ENCODE results near the gene HOXA11. TPM values are rescaled to one million over a fixed set of nuclear protein-coding genes. Genes with fewer than 3 reads are reported as not detected.

Gene HOXA11
- total RNA-seq, 1 experiment from 2014 or later: not detected

- POLR2A ChIA-PET (ENCODE audit: low non-redundant PET): no interaction called here
- BruUV-seq (replicated peaks): no TSS peak
Measured at GRCh38 chr7:27191161-27191731, 6.2 kb upstream of the HOXA11 start.

GRCh38 chr7:27189997-27190748 is 5.1 kb upstream of the HOXA11 start:
- CTCF ChIA-PET: no interaction called here
- Histone ChIP-seq H3K36me3 (ENCODE audit: insufficient read depth, low read length, poor library complexity, severe bottlenecking) (no peaks in the 10 kb centered on the region), H3K4me1 (ENCODE audit: insufficient read depth, low read length, poor library complexity, severe bottlenecking) (no peaks in the 10 kb centered on the region), H3K9me3 (ENCODE audit: low read depth, low read length, poor library complexity, severe bottlenecking) (no peaks in the 10 kb centered on the region), H3K4me3 (ENCODE audit: low read depth, low read length, poor library complexity, severe bottlenecking) (no peak overlapping the region), H3K27ac (ENCODE audit: low read depth, low read length, poor library complexity, severe bottlenecking) (no peak overlapping the region), H3K27me3 (replicated peaks; ENCODE audit: insufficient read depth, low read depth, low read length, poor library complexity) (peaks cover 100% of the 10 kb centered on the region)
- BruUV-seq (replicated peaks): no TSS peak
- POLR2A ChIA-PET (ENCODE audit: low non-redundant PET): no interaction called here
- no peak for DNase-seq (ENCODE audit: low spot score)
- intact Hi-C loops (cut with micrococcal nuclease; ENCODE audit: unreplicated experiment): no loop called here
- TF ChIP-seq CTCF (conservative IDR thresholded peaks at IDR 0.05; ENCODE audit: low read depth, low read length) (no peak), EZH2 (IDR thresholded peaks at IDR 0.05; ENCODE audit: borderline replicate concordance, low read depth, low read length, poor library complexity, severe bottlenecking) (no peak)

More at GRCh38 chr7:27191161-27191731, 6.2 kb upstream of the HOXA11 start:
- Histone ChIP-seq H3K4me1 (ENCODE audit: insufficient read depth, low read length, poor library complexity, severe bottlenecking) (no peaks in the 10 kb centered on the region), H3K36me3 (ENCODE audit: insufficient read depth, low read length, poor library complexity, severe bottlenecking) (no peaks in the 10 kb centered on the region), H3K9me3 (ENCODE audit: low read depth, low read length, poor library complexity, severe bottlenecking) (no peaks in the 10 kb centered on the region), H3K27me3 (replicated peaks; ENCODE audit: insufficient read depth, low read depth, low read length, poor library complexity) (peaks cover 99% of the 10 kb centered on the region), H3K4me3 (ENCODE audit: low read depth, low read length, poor library complexity, severe bottlenecking) (no peak overlapping the region), H3K27ac (ENCODE audit: low read depth, low read length, poor library complexity, severe bottlenecking) (no peak overlapping the region)
- no peak for DNase-seq (ENCODE audit: low spot score)
- intact Hi-C loops (cut with micrococcal nuclease; ENCODE audit: unreplicated experiment): no loop called here
- CTCF ChIA-PET: no interaction called here
- TF ChIP-seq EZH2 (IDR thresholded peaks at IDR 0.05; ENCODE audit: borderline replicate concordance, low read depth, low read length, poor library complexity, severe bottlenecking): no peak
- TF ChIP-seq CTCF (conservative IDR thresholded peaks at IDR 0.05; ENCODE audit: low read depth, low read length): no peak

- CTCF ChIA-PET: no interaction called here
- Histone ChIP-seq H3K27me3 (replicated peaks; ENCODE audit: insufficient read depth, low read depth, low read length, poor library complexity) (peaks cover 100% of the 10 kb centered on the region), H3K9me3 (ENCODE audit: low read depth, low read length, poor library complexity, severe bottlenecking) (no peaks in the 10 kb centered on the region), H3K27ac (ENCODE audit: low read depth, low read length, poor library complexity, severe bottlenecking) (no peak overlapping the region), H3K4me1 (ENCODE audit: insufficient read depth, low read length, poor library complexity, severe bottlenecking) (no peaks in the 10 kb centered on the region), H3K4me3 (ENCODE audit: low read depth, low read length, poor library complexity, severe bottlenecking) (no peak overlapping the region), H3K36me3 (ENCODE audit: insufficient read depth, low read length, poor library complexity, severe bottlenecking) (no peaks in the 10 kb centered on the region)
- POLR2A ChIA-PET (ENCODE audit: low non-redundant PET): no interaction called here
- intact Hi-C loops (cut with micrococcal nuclease; ENCODE audit: unreplicated experiment): no loop called here
- TF ChIP-seq EZH2 (IDR thresholded peaks at IDR 0.05; ENCODE audit: borderline replicate concordance, low read depth, low read length, poor library complexity, severe bottlenecking) (no peak), CTCF (conservative IDR thresholded peaks at IDR 0.05; ENCODE audit: low read depth, low read length) (no peak)
- BruUV-seq (replicated peaks): no TSS peak
- no peak for DNase-seq (ENCODE audit: low spot score)
Measured at GRCh38 chr7:27189295-27189996, 4.4 kb upstream of the HOXA11 start.

All from A673 (cell line).